ENCODE data around the gene SCEL.

- TF ChIP-seq EZH2 (IDR thresholded peaks at IDR 0.05) (no peak), POLR2AphosphoS5 (IDR thresholded peaks at IDR 0.05; ENCODE audit: borderline replicate concordance, low read depth, low read length) (no peak), FOXP2 (optimal IDR thresholded peaks at IDR 0.05; ENCODE audit: control extremely low read depth, extremely low read length, insufficient read depth) (no peak)
Measured at GRCh38 chr13:77558016-77558415, 22.5 kb downstream of the SCEL start.

All from SK-N-MC (cell line).